LNCAP (cell line): Measurements from ENCODE around the gene RTL5.

Experiments used
- CTCF ChIP-seq: fragments of 450-650 bp; IDR thresholded peaks from 2 replicates; pipeline ENCODE4 v1.5.1; 2017; ENCODE audit warnings: mild to moderate bottlenecking

Gene RTL5

GRCh38 chrX:72122621-72123337, 8.9 kb downstream of the RTL5 start:
- no peak for TF ChIP-seq CTCF

- TF ChIP-seq CTCF = no peak
Measured at GRCh38 chrX:72121383-72121782, 10.3 kb downstream of the RTL5 start.

- TF ChIP-seq CTCF = no peak
Measured at GRCh38 chrX:72120837-72121236, 10.9 kb downstream of the RTL5 start.

- TF ChIP-seq CTCF = no peak
Measured at GRCh38 chrX:72117636-72118210, 14.0 kb downstream of the RTL5 start.

GRCh38 chrX:72115380-72115779, 16.3 kb downstream of the RTL5 start:
- no peak for TF ChIP-seq CTCF

GRCh38 chrX:72114807-72115206, 16.9 kb downstream of the RTL5 start:
- TF ChIP-seq CTCF = no peak

- TF ChIP-seq CTCF = no peak
Measured at GRCh38 chrX:72114306-72114705, 17.4 kb downstream of the RTL5 start.

GRCh38 chrX:72113461-72113860, 18.3 kb downstream of the RTL5 start:
- TF ChIP-seq CTCF = no peak
